BLaER1 treated with 17β-estradiol and CSF1 and Interleukin-3, amounts not matched to agents 10 nM and 100 nM (cell line): ENCODE results near the gene FARS2.

ENCODE experiments used
- H3K27ac ChIP-seq, 11 experiments: shearing (Covaris generic); formaldehyde crosslinking; 2 replicates each; pipeline ENCODE4 v1.8.1; 2022
- H3K27me3 ChIP-seq, 11 experiments: shearing (Covaris generic); formaldehyde crosslinking; 2 replicates each; pipeline ENCODE4 v1.8.1; 2022
- H3K36me3 ChIP-seq, 11 experiments: shearing (Covaris generic); formaldehyde crosslinking; 2 replicates each; pipeline ENCODE4 v1.8.1; 2022
- H3K4me1 ChIP-seq, 10 experiments: shearing (Covaris generic); formaldehyde crosslinking; 2 replicates each; pipeline ENCODE4 v1.8.1; 2022
- H3K4me2 ChIP-seq, 11 experiments: shearing (Covaris generic); formaldehyde crosslinking; 2 replicates each; pipeline ENCODE4 v1.8.1; 2022
- H3K4me3 ChIP-seq, 10 experiments: shearing (Covaris generic); formaldehyde crosslinking; 2 replicates each; pipeline ENCODE4 v1.8.1; 2022
- H3K9ac ChIP-seq, 11 experiments: shearing (Covaris generic); formaldehyde crosslinking; 2 replicates each; pipeline ENCODE4 v1.8.1; 2022
- H3K9me3 ChIP-seq, 11 experiments: shearing (Covaris generic); formaldehyde crosslinking; replicated peaks in 1 of 11; 2 replicates each; pipeline ENCODE4 v1.8.1; 2022
- H4K20me1 ChIP-seq, 11 experiments: shearing (Covaris generic); formaldehyde crosslinking; 2 replicates each; pipeline ENCODE4 v1.8.1; 2022
- Cebpa-rat ChIP-seq, 11 experiments: shearing (Covaris generic); IDR thresholded peaks; 2 replicates each; pipeline ENCODE4 v1.8.1; 2022

FARS2 gene

DNA sequence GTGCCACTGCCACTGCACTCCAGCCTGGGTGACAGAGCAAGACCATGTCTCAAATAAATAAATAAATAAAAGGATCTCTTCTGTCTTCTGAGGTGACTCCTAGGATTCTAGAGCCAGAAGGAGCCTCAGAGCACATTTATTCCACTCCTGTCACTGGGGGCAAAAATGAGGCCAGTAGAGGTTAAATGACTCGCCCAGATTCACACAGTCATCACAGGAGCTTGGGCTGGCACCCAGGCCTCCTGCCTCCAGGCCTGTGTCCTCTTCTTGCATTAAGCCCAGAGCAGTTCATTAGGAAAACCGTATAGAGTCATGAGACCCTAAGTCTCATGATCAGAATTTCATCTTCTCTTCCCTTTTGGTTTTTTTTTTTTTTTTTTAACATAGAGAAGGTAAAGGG, 502.1 kb downstream of the FARS2 start:
- no peak for TF ChIP-seq Cebpa-rat (IDR thresholded peaks at IDR 0.05)
- H3K4me1 ChIP-seq: peaks cover 35 to 62% (median 54%) of the 10 kb centered on the region in 10 experiments
- H3K27ac ChIP-seq: peak overlapping the region in 9 of 11 experiments; percentile 56 to 96 (median 90); a peak in 17 of 22 replicates
- H3K9me3 ChIP-seq: peaks cover 41 to 49% (median 45%) of the 10 kb centered on the region in 11 experiments
- peaks cover 0 to 16% (median 8%) of the 10 kb centered on the region in 11 experiments; a peak in 7 of 22 replicates for H3K36me3 ChIP-seq
- H3K4me2 ChIP-seq: peak overlapping the region; percentile 75 to 94 (median 83)
- H3K9ac ChIP-seq: peak overlapping the region in 7 of 11 experiments; percentile 19 to 85 (median 81); a peak in 14 of 22 replicates
- peak overlapping the region in 3 of 10 experiments; percentile 36 to 45 (median 38); a peak in 2 of 20 replicates for H3K4me3 ChIP-seq
- no peaks in the 10 kb centered on the region for H4K20me1 ChIP-seq
- no peaks in the 10 kb centered on the region for H3K27me3 ChIP-seq

DNA sequence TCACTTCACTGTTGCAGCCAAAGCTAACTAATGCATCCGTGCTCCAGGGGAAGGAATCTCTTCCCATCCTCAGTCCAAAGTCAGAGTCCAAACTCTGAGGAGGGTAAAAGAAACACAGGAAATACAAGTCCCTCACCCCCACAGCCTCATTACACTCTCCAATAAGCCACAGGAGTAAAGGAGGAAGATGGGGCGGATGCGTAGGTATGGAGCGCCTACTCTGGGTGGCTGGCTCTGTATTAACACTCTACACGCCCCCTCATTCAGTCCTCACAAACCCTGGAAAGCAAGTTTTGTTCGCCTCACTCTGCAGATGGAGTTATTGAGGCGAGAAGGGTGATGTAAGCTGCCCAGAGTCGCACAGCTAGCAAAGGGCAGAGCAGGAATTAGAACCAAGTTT, 502.6 kb downstream of the FARS2 start:
- Histone ChIP-seq H3K27me3 (no peaks in the 10 kb centered on the region), H3K4me1 (peaks cover 35 to 62% (median 54%) of the 10 kb centered on the region in 10 experiments), H3K27ac (peak overlapping the region in 10 of 11 experiments; percentile 8 to 96 (median 83); a peak in 19 of 22 replicates), H3K36me3 (peaks cover 0 to 17% (median 9%) of the 10 kb centered on the region in 11 experiments; a peak in 7 of 22 replicates), H3K4me2 (peak overlapping the region; percentile 75 to 94 (median 83)), H4K20me1 (no peaks in the 10 kb centered on the region), H3K9me3 (peaks cover 41 to 49% (median 45%) of the 10 kb centered on the region in 11 experiments), H3K4me3 (peak overlapping the region in 7 of 10 experiments; percentile 1 to 45 (median 24); a peak in 9 of 20 replicates), H3K9ac (peak overlapping the region in 9 of 11 experiments; percentile 32 to 85 (median 67); a peak in 14 of 22 replicates)
- no peak; a peak in 2 of 22 replicates for TF ChIP-seq Cebpa-rat (IDR thresholded peaks at IDR 0.05)

- peak in 2 of 11 experiments; percentile 46 to 52; a peak in 4 of 22 replicates for TF ChIP-seq Cebpa-rat (IDR thresholded peaks at IDR 0.05)
- peak overlapping the region; percentile 75 to 94 (median 83) for H3K4me2 ChIP-seq
- peak overlapping the region in 10 of 11 experiments; percentile 8 to 96 (median 83); a peak in 19 of 22 replicates for H3K27ac ChIP-seq
- peaks cover 0 to 17% (median 10%) of the 10 kb centered on the region in 11 experiments; a peak in 7 of 22 replicates for H3K36me3 ChIP-seq
- peak overlapping the region in 9 of 11 experiments; percentile 32 to 85 (median 67); a peak in 14 of 22 replicates for H3K9ac ChIP-seq
- no peaks in the 10 kb centered on the region for H4K20me1 ChIP-seq
- peak overlapping the region in 7 of 10 experiments; percentile 1 to 45 (median 24); a peak in 10 of 20 replicates for H3K4me3 ChIP-seq
- no peaks in the 10 kb centered on the region for H3K27me3 ChIP-seq
- peaks cover 39 to 66% (median 58%) of the 10 kb centered on the region in 10 experiments for H3K4me1 ChIP-seq
- peaks cover 43 to 49% (median 45%) of the 10 kb centered on the region in 11 experiments for H3K9me3 ChIP-seq
Observed at GRCh38 chr6:5764401-5764955, 503.2 kb downstream of the FARS2 start.

DNA sequence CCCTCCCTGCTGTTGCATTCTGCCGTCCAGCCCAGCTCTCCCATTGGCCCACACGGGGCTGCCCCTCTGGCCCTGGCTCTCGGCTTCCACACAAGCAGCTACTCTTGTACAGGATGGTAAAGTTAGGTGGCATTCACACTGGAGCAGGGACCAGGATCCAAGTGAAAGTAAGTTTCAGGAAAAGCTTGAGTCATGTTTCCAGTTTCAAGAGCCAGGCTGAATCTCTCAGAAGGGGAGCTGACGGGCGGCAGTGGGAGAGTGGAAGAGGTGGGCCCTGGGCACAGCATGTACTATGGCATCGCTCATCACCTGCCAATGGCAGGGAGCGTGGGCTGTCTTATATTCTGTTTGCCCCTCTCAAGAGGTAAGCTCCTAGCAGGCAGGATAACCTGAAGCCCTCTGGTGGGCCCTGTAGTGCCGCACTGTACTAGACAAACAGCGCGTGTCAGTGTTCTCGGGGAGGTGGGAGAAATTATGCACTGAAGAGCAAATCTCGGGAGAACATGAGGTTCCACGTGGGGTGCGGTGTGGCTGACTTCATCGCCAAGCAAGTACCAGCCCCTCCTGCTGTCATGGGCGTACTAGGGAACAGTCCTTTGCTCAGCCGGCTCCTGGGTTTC, 503.9 kb downstream of the FARS2 start:
- Histone ChIP-seq H3K4me1 (peaks cover 47 to 74% (median 66%) of the 10 kb centered on the region in 10 experiments), H4K20me1 (no peaks in the 10 kb centered on the region), H3K36me3 (peaks cover 0 to 15% (median 6%) of the 10 kb centered on the region in 11 experiments; a peak in 7 of 22 replicates), H3K4me2 (peak overlapping the region; percentile 75 to 94 (median 83)), H3K27ac (peak overlapping the region in 9 of 11 experiments; percentile 43 to 96 (median 90); a peak in 18 of 22 replicates), H3K9me3 (peaks cover 37 to 47% (median 40%) of the 10 kb centered on the region in 11 experiments), H3K27me3 (no peaks in the 10 kb centered on the region), H3K9ac (peak overlapping the region in 9 of 11 experiments; percentile 2 to 85 (median 67); a peak in 13 of 22 replicates), H3K4me3 (peak overlapping the region in 1 of 10 experiments; percentile 36; a peak in 1 of 20 replicates)
- TF ChIP-seq Cebpa-rat (IDR thresholded peaks at IDR 0.05): no peak

DNA sequence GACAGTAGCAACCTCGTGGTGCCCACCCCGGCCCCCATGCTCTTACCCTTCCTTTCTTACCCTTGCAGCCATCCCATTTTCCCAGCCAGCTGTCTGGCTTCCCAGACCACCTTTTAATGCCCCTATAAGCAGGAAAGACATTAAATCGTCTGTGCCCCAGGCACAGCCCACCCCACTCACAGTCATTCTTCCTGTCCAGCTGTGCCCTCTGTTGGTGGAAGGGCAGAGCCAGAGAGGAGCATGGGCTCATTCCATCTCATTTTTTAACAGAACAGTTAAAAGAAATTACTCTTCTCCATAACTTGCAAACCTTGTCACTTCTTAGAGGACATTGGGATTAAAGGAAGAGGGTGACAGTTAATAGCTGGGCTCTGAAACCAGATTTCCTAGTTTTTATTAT, 504.9 kb downstream of the FARS2 start:
- no peak for TF ChIP-seq Cebpa-rat (IDR thresholded peaks at IDR 0.05)
- peaks cover 47 to 77% (median 70%) of the 10 kb centered on the region in 10 experiments for H3K4me1 ChIP-seq
- 0 out of 22 replicates have a peak overlapping the region, but pooled peaks of 1 of the 11 experiments have one; percentile 7 for H3K9ac ChIP-seq
- H3K4me2 ChIP-seq: peak overlapping the region in 9 of 11 experiments; percentile 78 to 94 (median 83); a peak in 16 of 22 replicates
- no peak overlapping the region for H3K4me3 ChIP-seq
- H3K9me3 ChIP-seq: peaks cover 28 to 45% (median 32%) of the 10 kb centered on the region in 11 experiments
- H4K20me1 ChIP-seq: no peaks in the 10 kb centered on the region
- H3K36me3 ChIP-seq: peaks cover 0 to 14% (median 6%) of the 10 kb centered on the region in 11 experiments; a peak in 7 of 22 replicates
- no peaks in the 10 kb centered on the region for H3K27me3 ChIP-seq
- H3K27ac ChIP-seq: peak overlapping the region in 6 of 11 experiments; percentile 76 to 96 (median 92); a peak in 11 of 22 replicates

- H3K9me3 ChIP-seq: peaks cover 28 to 48% (median 31%) of the 10 kb centered on the region in 11 experiments
- TF ChIP-seq Cebpa-rat (IDR thresholded peaks at IDR 0.05): no peak
- H3K36me3 ChIP-seq: peaks cover 0 to 19% (median 11%) of the 10 kb centered on the region in 11 experiments; a peak in 9 of 22 replicates
Observed at GRCh38 chr6:5767471-5767870, 506.2 kb downstream of the FARS2 start.

DNA sequence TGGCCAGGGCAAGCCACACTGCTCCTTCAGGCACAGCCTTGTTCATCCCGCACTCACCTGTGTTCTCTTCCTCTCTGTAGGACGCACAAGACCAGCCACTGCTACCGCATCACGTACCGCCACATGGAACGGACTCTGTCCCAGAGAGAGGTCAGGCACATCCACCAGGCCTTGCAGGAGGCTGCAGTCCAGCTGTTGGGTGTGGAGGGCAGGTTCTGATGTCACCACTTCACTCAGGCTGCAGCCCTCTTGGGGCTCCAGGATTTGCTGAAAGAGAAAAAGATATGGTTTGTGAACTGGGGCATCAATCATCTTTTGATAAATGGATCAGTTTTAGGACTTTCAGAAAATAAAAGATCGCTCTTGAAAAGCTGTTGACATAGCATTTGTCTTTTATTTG, 509.9 kb downstream of the FARS2 start:
- H3K27me3 ChIP-seq: no peaks in the 10 kb centered on the region
- H3K4me1 ChIP-seq: peaks cover 11 to 68% (median 36%) of the 10 kb centered on the region in 10 experiments
- no peaks in the 10 kb centered on the region for H4K20me1 ChIP-seq
- peaks cover 0 to 36% (median 21%) of the 10 kb centered on the region in 11 experiments; a peak in 12 of 22 replicates for H3K36me3 ChIP-seq
- peaks cover 28 to 69% (median 33%) of the 10 kb centered on the region in 11 experiments for H3K9me3 ChIP-seq
- H3K4me3 ChIP-seq: no peak overlapping the region
- no peak overlapping the region for H3K9ac ChIP-seq
- H3K27ac ChIP-seq: no peak overlapping the region
- TF ChIP-seq Cebpa-rat (IDR thresholded peaks at IDR 0.05): no peak
- peak overlapping the region in 5 of 11 experiments; percentile 41 to 65 (median 51); a peak in 6 of 22 replicates for H3K4me2 ChIP-seq

More at GRCh38 chr6:5767471-5767870, 506.2 kb downstream of the FARS2 start:
- Histone ChIP-seq H3K27ac (no peak overlapping the region), H3K4me2 (no peak overlapping the region), H3K4me3 (no peak overlapping the region), H4K20me1 (no peaks in the 10 kb centered on the region), H3K9ac (no peak overlapping the region), H3K27me3 (no peaks in the 10 kb centered on the region), H3K4me1 (peaks cover 44 to 77% (median 63%) of the 10 kb centered on the region in 10 experiments)

- Histone ChIP-seq H3K4me3 (no peak overlapping the region), H3K36me3 (peaks cover 0 to 36% (median 21%) of the 10 kb centered on the region in 11 experiments; a peak in 12 of 22 replicates), H4K20me1 (no peaks in the 10 kb centered on the region), H3K4me1 (peaks cover 17 to 69% (median 37%) of the 10 kb centered on the region in 10 experiments), H3K27ac (peak overlapping the region in 1 of 11 experiments; percentile 53; a peak in 1 of 22 replicates), H3K9ac (no peak overlapping the region), H3K4me2 (peak overlapping the region in 3 of 11 experiments; percentile 49 to 65 (median 60); a peak in 3 of 22 replicates), H3K27me3 (peaks cover 0 to 2% (median 0%) of the 10 kb centered on the region in 11 experiments; a peak in 1 of 22 replicates), H3K9me3 (peaks cover 26 to 66% (median 31%) of the 10 kb centered on the region in 11 experiments)
- TF ChIP-seq Cebpa-rat (IDR thresholded peaks at IDR 0.05): no peak
Observed at GRCh38 chr6:5771759-5772390, 510.6 kb downstream of the FARS2 start.
